ENCODE data around the gene SRP68.
"Not testable (repeated sequence)": the region's sequence is repeated elsewhere in the genome, so short reads cannot be mapped to it uniquely, and the experiment has no call there.

Gene SRP68

GRCh38 chr17:76089680-76090516, 17.6 kb upstream of the SRP68 start:
- DNase-seq, result no peak

- DNase-seq, result no peak
Measured at GRCh38 chr17:76088868-76089576, 16.7 kb upstream of the SRP68 start.

DNA sequence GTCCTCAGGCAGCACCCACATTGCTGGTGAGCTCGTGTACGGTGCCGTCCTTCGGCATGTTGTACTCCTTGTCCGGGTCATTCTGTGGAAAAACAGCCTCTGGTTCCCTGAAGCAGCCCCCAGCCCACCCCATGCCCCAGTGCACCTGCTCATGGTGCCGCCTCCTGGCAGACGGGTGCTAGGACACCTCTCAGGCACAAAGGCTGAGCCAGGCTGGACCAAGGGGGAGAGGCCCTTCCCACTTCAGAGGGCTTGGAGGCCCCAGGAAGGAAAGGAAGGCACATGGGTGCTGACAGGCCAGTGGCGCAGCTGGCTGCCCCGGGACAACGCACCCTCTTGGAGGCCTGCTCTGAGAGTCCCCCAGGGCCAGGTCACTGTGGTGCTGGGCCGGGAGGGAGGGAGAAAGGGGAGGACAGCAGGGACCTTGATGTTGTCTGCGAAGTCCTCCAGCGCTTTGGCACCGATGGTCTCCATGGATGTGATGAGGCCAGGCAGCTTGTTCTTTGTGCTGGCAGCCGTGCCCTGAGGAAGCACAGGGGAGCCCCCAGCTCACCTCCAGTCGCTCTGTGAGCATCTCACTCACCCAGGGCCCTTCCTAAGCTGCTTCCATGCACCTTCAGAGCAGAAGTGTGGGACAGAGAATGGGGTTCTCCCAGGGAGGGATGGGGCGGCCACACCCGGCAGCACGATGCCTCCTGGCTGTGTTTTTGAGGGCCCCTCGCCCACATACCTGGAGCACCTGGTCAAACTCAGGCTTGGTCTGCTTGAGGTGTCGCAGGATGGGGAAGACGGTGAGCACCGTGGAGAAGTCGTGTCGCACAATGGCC, 15.9 kb upstream of the SRP68 start:
- no peak for DNase-seq

DNA sequence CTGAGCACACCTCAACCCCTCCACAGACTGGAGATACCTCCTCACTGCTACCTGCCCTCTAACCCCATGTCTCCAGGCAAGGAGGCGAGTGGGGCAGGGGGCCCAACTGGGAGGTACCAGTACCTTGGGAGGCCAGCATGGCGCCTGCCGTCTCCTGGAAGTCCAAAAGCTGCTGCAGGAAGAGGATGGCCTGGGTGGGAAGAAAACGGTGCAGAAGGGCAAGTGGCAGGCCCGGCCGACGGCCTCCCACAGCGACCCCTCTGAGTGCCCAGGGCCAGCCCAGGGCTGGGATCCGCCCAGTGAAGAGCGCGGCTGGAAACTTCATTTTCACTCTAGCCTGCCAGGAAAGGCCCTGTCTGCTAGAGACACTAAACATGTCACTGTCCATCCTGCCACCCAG, 15.2 kb upstream of the SRP68 start:
- no peak for DNase-seq

DNA sequence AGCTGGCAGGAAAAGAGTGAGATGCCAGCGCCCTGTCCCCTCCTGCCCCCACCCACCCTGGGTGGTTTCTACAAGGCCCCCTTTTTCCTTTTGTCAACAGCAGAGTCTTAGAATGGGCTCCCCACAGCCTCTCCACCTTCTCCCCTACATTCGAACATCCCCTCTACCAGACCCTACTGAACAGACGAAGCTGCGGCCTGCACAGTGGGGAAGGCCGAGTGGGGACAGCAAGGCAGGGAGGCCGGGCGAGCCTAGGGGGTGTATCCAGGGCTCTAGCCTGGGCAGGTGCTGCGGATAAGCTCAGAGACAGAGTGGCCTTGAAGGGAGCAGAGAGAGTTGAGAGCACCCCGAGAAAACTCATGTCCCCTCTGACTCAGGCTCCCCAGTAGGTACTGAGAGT, 14.1 kb upstream of the SRP68 start:
- DNase-seq, result no peak

- no peak for DNase-seq
Measured at GRCh38 chr17:76085731-76086366, 13.5 kb upstream of the SRP68 start.

DNA sequence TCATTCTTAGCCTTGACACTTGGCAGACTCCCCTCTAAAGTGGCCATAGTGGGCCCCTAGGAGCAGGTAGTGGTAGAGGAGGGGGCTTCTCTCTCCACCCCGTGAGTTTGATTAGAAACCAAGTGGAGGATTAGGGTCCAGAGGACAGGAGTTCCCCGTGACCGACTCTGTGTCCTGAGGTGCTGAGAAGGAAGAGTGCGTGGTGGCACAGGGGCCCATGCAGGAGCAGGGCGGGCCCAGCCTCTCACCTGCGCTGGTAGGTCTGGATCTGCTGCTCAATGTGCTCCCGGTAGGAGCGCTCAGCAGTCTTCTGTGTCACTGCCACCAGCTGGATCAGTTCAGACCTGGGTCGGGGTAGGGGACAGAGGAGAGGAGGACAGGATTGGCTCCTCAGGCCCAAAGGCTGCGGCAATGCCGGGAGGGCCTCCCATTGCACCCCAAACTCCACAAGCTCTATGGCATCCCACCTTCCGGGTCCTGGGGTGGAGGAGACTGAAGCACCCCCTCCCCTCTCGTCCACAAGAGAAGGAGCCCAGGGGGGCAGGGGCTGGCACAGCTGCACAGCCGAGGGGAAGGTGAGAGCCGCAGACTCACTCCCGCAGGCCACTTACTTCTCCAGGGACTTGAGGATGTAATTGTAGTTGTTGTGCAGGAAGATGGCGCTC, 12.9 kb upstream of the SRP68 start:
- no peak for DNase-seq

GRCh38 chr17:76083536-76084182, 11.3 kb upstream of the SRP68 start:
- DNase-seq, result no peak

- no peak for DNase-seq
Measured at GRCh38 chr17:76082326-76083251, 10.3 kb upstream of the SRP68 start.

- no peak for DNase-seq
Measured at GRCh38 chr17:76081295-76082210, 9.2 kb upstream of the SRP68 start.

DNA sequence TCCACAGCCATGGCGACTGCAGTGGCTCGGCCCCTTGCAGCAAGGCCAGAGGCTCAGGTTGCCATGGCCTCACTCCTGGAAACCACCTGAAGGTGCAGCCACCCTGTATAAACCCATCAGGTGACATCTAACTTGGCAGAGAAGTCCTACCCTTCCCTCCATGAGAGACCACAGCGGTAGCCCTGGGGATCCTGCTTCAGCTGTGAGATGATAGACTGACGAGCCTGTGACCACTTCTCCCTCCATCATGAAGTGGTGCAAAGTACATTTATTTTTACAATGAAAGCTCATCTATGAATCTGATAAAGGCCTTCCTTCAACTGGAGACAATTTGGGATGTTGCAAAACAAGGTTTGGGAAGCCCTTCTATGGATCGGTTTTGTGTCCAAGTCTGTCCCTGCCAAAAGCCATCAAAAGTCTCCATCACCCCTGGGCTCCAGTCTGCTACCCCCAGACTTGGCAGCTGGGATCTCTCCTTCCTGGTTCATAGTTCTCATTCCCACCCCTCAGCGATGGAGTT, 8.5 kb upstream of the SRP68 start:
- DNase-seq, result no peak

DNA sequence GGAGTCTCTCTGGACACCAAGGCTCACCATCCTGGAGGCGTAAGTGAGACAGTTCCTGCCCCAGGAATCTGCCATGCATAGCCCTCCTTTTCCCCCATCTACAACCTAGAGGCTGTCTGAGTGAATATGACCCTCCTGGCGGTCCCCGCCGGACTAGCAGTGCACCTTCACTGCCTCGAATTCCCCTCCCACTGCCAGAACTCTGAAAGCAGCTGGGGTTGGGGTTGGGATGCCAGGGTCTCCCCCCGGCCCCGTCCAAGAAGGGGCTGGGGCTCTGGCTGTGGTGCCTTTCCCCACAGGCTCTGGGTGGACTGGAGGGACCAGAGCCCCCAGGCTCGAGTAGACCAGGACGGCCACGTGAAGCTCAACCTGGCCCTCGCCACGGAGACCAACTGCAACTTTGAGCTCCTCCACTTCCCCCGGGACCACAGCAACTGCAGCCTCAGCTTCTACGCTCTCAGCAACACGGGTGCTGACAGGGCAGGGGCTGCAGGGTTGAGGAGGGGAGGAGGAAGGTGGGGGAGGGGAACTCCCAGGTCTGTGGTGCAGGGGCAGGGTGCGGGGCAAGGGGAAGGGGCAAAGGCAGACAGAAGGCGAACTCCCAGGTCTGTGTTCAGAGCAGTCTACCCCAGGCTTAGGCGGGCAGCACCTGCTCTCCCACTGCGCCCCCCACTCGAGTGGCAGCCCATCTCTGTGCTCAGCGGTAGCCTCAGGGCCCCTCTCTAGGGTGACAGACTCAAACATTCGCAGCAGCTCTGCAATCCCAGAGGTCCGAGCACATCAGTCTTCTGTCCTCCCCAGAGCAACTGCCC, 7.8 kb upstream of the SRP68 start:
- no peak for DNase-seq

- no peak for DNase-seq
Measured at GRCh38 chr17:76079535-76079955, 7.2 kb upstream of the SRP68 start.

- DNase-seq, result no peak
Measured at GRCh38 chr17:76078860-76079534, 6.7 kb upstream of the SRP68 start, which contains the start of gene ZACN. Gene ZACN, plus strand, starts transcription at chr17:76079182. Its CDS starts 83 bp downstream, at chr17:76079265.

- not testable (repeated sequence) for DNase-seq
Measured at GRCh38 chr17:76078370-76078769, 6.1 kb upstream of the SRP68 start.

- DNase-seq, result no peak
Measured at GRCh38 chr17:76077584-76078110, 5.3 kb upstream of the SRP68 start.
